A549 treated with ZK216348 at 1 μM for 4 hours (cell line): ENCODE data around the gene TTYH1. TPM values are rescaled to one million over a fixed set of nuclear protein-coding genes. Genes with fewer than 3 reads are reported as not detected.

Source experiments
- total RNA-seq: library from RNA; stranded (reverse); fragments of 200-300 nt; extraction: Qiagen RNA extraction; gene quantifications from 5 replicates; pipeline ENCODE4 v1.2.3, GENCODE V29; 2022; ENCODE audit warnings: low read depth

TTYH1 gene
- 0.08 to 0.15 TPM in 2 of 5 replicates, not detected in the others for total RNA-seq

GRCh38 chr19:54415208-54415900, at the start of gene TTYH1:
TTYH1 (plus strand) TSS chr19:54415464; CDS start chr19:54415553, 89 bp downstream.

GRCh38 chr19:54448774-54449700, 33.8 kb downstream of the TTYH1 start, which contains the start of gene LENG8:
LENG8 (plus strand) TSS chr19:54449199; CDS start chr19:54451345, 2,146 bp downstream.

GRCh38 chr19:54463531-54464043, 48.3 kb downstream of the TTYH1 start, which contains the start of gene LENG9:
LENG9 (minus strand) TSS chr19:54463778; CDS start chr19:54463526, 252 bp downstream.

GRCh38 chr19:54473071-54473891, 58.0 kb downstream of the TTYH1 start, which contains the start of gene CDC42EP5:
CDC42EP5 (minus strand) TSS chr19:54473296; CDS start chr19:54465547, 7,749 bp downstream.

Other genes with a start within 250 kb of the TTYH1 start
- 1.5 to 2.8 TPM (median 1.6 TPM) in 5 replicates for gene TMC4, start 242.3 kb upstream of the TTYH1 start, total RNA-seq
- 91.3 to 177 TPM (median 147 TPM) in 5 replicates for gene MBOAT7, start 225.9 kb upstream of the TTYH1 start, total RNA-seq
- gene TSEN34, start 224.2 kb upstream of the TTYH1 start, total RNA-seq = 69.8 to 130 TPM (median 119 TPM) in 5 replicates
- 1,924 to 2,379 TPM (median 2,180 TPM) in 5 replicates for gene RPS9, start 214.6 kb upstream of the TTYH1 start, total RNA-seq
- gene LILRB3, start 192.5 kb upstream of the TTYH1 start, total RNA-seq = 0.07 to 0.24 TPM (median 0.14 TPM) in 4 of 5 replicates, not detected in the other
- 0.09 TPM in 1 of 5 replicates, not detected in the others for gene LILRA6, start 172.7 kb upstream of the TTYH1 start, total RNA-seq
- 0.04 TPM in 1 of 5 replicates, not detected in the others for gene LILRB5, start 158.2 kb upstream of the TTYH1 start, total RNA-seq
- 0.05 to 0.14 TPM (median 0.05 TPM) in 3 of 5 replicates, not detected in the others for gene LILRB2, start 134.4 kb upstream of the TTYH1 start, total RNA-seq
- not detected in 5 replicates for gene LILRA5, start 102.3 kb upstream of the TTYH1 start, total RNA-seq
- gene LILRA4, start 76.3 kb upstream of the TTYH1 start, total RNA-seq = not detected in 5 replicates
- not detected in 5 replicates for gene LAIR1, start 50.5 kb upstream of the TTYH1 start, total RNA-seq
- gene LENG8, start 33.7 kb downstream of the TTYH1 start, total RNA-seq = 52.4 to 151 TPM (median 125 TPM) in 5 replicates
- 3.0 to 8.6 TPM (median 7.8 TPM) in 5 replicates for gene LENG9, start 48.3 kb downstream of the TTYH1 start, total RNA-seq
- gene CDC42EP5, start 57.8 kb downstream of the TTYH1 start, total RNA-seq = 0.18 to 0.31 TPM in 2 of 5 replicates, not detected in the others
- gene LAIR2, start 87.4 kb downstream of the TTYH1 start, total RNA-seq = not detected in 5 replicates
- gene LILRA2, start 158.3 kb downstream of the TTYH1 start, total RNA-seq = 0.09 TPM in 1 of 5 replicates, not detected in the others
- not detected in 5 replicates for gene LILRA1, start 178.2 kb downstream of the TTYH1 start, total RNA-seq
- 0.07 TPM in 1 of 5 replicates, not detected in the others for gene LILRB1, start 215.0 kb downstream of the TTYH1 start, total RNA-seq
- gene LILRB4, start 247.5 kb downstream of the TTYH1 start, total RNA-seq = not detected in 5 replicates